IMR-90 (cell line): ENCODE measurements around the gene ARSB. TPM values are rescaled to one million over a fixed set of nuclear protein-coding genes. Genes with fewer than 3 reads are reported as not detected.
A peak's percentile ranks its signal among the peaks of the same experiment; 100 is the strongest.

Experiments
- ATAC-seq: fragments of 200-7000 bp; cut with Tn5 transposase; 2 replicates; pipeline ENCODE4 v1.9.1; 2020; ENCODE audit warnings: low read depth, mild to moderate bottlenecking, moderate library complexity
- BruUV-seq: library from RNA; stranded (reverse); fragments of 400-500 nt; replicated peaks from 2 replicates; lab custom pipeline; 2021; lab: Mats Ljungman, UMichigan
- CTCF ChIA-PET: fragments of 300-600 bp; formaldehyde crosslinking; extraction: SDS; loops from one replicate; lab custom pipeline; 2021; ENCODE audit warnings: antibody characterized with exemption; lab: Yijun Ruan, JAX
- POLR2A ChIA-PET: fragments of 300-600 bp; sonication (Branson Sonifier 250); formaldehyde crosslinking; loops from one replicate; lab custom pipeline; 2022; ENCODE audit warnings: antibody characterized with exemption; ENCODE audit not compliant: unreplicated experiment; lab: Charles Lee
- DNase-seq: peaks from one replicate; pipeline ENCODE4 v3.0.0; 2013
- H2AFZ ChIP-seq: replicated peaks from 2 replicates; pipeline ENCODE3; 2013; ENCODE audit warnings: low read length, mild to moderate bottlenecking; ENCODE audit not compliant: poor library complexity
- H2AK5ac ChIP-seq: 2 replicates; pipeline ENCODE4 v1.6.1; 2013; ENCODE audit warnings: low read depth, low read length, inconsistent platforms
- H2AK9ac ChIP-seq: replicated peaks from 2 replicates; pipeline ENCODE3; 2013; ENCODE audit warnings: mild to moderate bottlenecking, low read depth, low read length, moderate library complexity; ENCODE audit not compliant: poor library complexity
- H2BK120ac ChIP-seq: 2 replicates; pipeline ENCODE4 v1.6.1; 2013; ENCODE audit warnings: low read depth, low read length, inconsistent platforms
- H2BK15ac ChIP-seq: 3 replicates; pipeline ENCODE4 v1.6.1; 2013; ENCODE audit warnings: low read depth, low read length, inconsistent platforms
- H2BK20ac ChIP-seq: 2 replicates; pipeline ENCODE4 v1.6.1; 2013; ENCODE audit warnings: low read depth, mild to moderate bottlenecking, inconsistent platforms, low read length, moderate library complexity
- H2BK5ac ChIP-seq: 2 replicates; pipeline ENCODE4 v1.6.1; 2013; ENCODE audit warnings: mild to moderate bottlenecking, low read depth, low read length, inconsistent platforms; ENCODE audit not compliant: poor library complexity, severe bottlenecking
- H3K14ac ChIP-seq: replicated peaks from 2 replicates; pipeline ENCODE4 v1.6.1; 2013; ENCODE audit warnings: low read depth, low read length, inconsistent platforms
- H3K18ac ChIP-seq: 2 replicates; pipeline ENCODE4 v1.6.1; 2013; ENCODE audit warnings: low read depth, low read length, control low read depth
- H3K23ac ChIP-seq: 2 replicates; pipeline ENCODE4 v1.6.1; 2013; ENCODE audit warnings: low read depth, low read length, inconsistent platforms
- H3K27ac ChIP-seq: 2 replicates; pipeline ENCODE4 v1.5.1; 2013; ENCODE audit warnings: mild to moderate bottlenecking, control low read depth, low read length; ENCODE audit not compliant: insufficient read depth
- H3K27me3 ChIP-seq: 2 replicates; pipeline ENCODE4 v1.6.1; 2013; ENCODE audit warnings: low read length; ENCODE audit not compliant: control insufficient read depth, insufficient read depth
- H3K36me3 ChIP-seq: 2 replicates; pipeline ENCODE4 v1.6.1; 2013; ENCODE audit warnings: low read length, mixed read lengths; ENCODE audit not compliant: control insufficient read depth, insufficient read depth
- H3K4ac ChIP-seq: 2 replicates; pipeline ENCODE4 v1.6.1; 2013; ENCODE audit warnings: low read depth, low read length, inconsistent platforms
- H3K4me1 ChIP-seq: 2 replicates; pipeline ENCODE4 v1.6.1; 2013; ENCODE audit warnings: low read length, mixed read lengths; ENCODE audit not compliant: control insufficient read depth, insufficient read depth
- H3K4me2 ChIP-seq: 2 replicates; pipeline ENCODE4 v1.6.1; 2013; ENCODE audit warnings: low read depth, mild to moderate bottlenecking, control low read depth, low read length, moderate library complexity
- H3K4me3 ChIP-seq: 2 replicates; pipeline ENCODE4 v1.5.1; 2013; ENCODE audit warnings: low read depth, mild to moderate bottlenecking, control low read depth, low read length, moderate library complexity; ENCODE audit not compliant: insufficient read depth
- H3K56ac ChIP-seq: 2 replicates; pipeline ENCODE4 v1.6.1; 2013; ENCODE audit warnings: low read length, inconsistent platforms; ENCODE audit not compliant: insufficient read depth; ENCODE audit errors: extremely low read depth
- H3K79me1 ChIP-seq, 2 experiments: 2 replicates each; pipeline ENCODE4 v1.6.1; 2013; ENCODE audit warnings: low read length in 2 of 2, inconsistent platforms in 1 of 2, low read depth in 1 of 2
- H3K9ac ChIP-seq: 2 replicates; pipeline ENCODE4 v1.6.1; 2013; ENCODE audit warnings: low read depth, low read length, control low read depth
- H3K9me1 ChIP-seq: 2 replicates; pipeline ENCODE4 v1.6.1; 2013; ENCODE audit warnings: low read length, inconsistent platforms; ENCODE audit not compliant: insufficient read depth
- H3K9me3 ChIP-seq: 2 replicates; pipeline ENCODE4 v1.6.1; 2013; ENCODE audit warnings: low read length; ENCODE audit not compliant: control insufficient read depth, insufficient read depth
- H4K20me1 ChIP-seq: 2 replicates; pipeline ENCODE4 v1.6.1; 2013; ENCODE audit warnings: low read length, inconsistent platforms; ENCODE audit not compliant: insufficient read depth
- H4K5ac ChIP-seq: 2 replicates; pipeline ENCODE4 v1.6.1; 2013; ENCODE audit warnings: mild to moderate bottlenecking, low read depth, low read length, control low read depth
- H4K8ac ChIP-seq, 2 experiments: 2 replicates each; pipeline ENCODE4 v1.6.1; 2013; ENCODE audit warnings: low read depth in 2 of 2, low read length in 2 of 2, control low read depth in 1 of 2, inconsistent platforms in 1 of 2
- H4K91ac ChIP-seq: 2 replicates; pipeline ENCODE4 v1.6.1; 2013; ENCODE audit warnings: low read depth, low read length, inconsistent platforms; ENCODE audit not compliant: insufficient read depth
- CEBPB ChIP-seq: IDR thresholded peaks from 2 replicates; pipeline ENCODE4 v1.6.1; 2012; ENCODE audit warnings: low read depth, low read length, improper control_type of control experiment
- CHD1 ChIP-seq: IDR thresholded peaks from 2 replicates; pipeline ENCODE4 v1.6.1; 2012; ENCODE audit warnings: low read depth, low read length, improper control_type of control experiment
- FOS ChIP-seq: fragments of 150-350 bp; IDR thresholded peaks from 2 replicates; pipeline ENCODE4 v1.6.1; 2016; ENCODE audit warnings: low read depth, low read length
- MAFK ChIP-seq: IDR thresholded peaks from 2 replicates; pipeline ENCODE4 v1.6.1; 2012; ENCODE audit warnings: low read depth, low read length, improper control_type of control experiment
- MAZ ChIP-seq: IDR thresholded peaks from 2 replicates; pipeline ENCODE4 v1.6.1; 2012; ENCODE audit warnings: low read depth, mild to moderate bottlenecking, low read length, improper control_type of control experiment, moderate library complexity, borderline replicate concordance
- MXI1 ChIP-seq: IDR thresholded peaks from 2 replicates; pipeline ENCODE4 v1.6.1; 2012; ENCODE audit warnings: low read depth, mild to moderate bottlenecking, low read length, moderate library complexity, borderline replicate concordance
- NFE2L2 ChIP-seq: fragments of 150-350 bp; IDR thresholded peaks from 2 replicates; pipeline ENCODE4 v1.6.1; 2016; ENCODE audit warnings: low read depth, mild to moderate bottlenecking, low read length
- POLR2A ChIP-seq: IDR thresholded peaks from 2 replicates; pipeline ENCODE4 v1.6.1; 2012; ENCODE audit warnings: mild to moderate bottlenecking, low read depth, low read length
- RAD21 ChIP-seq: IDR thresholded peaks from 2 replicates; pipeline ENCODE4 v1.6.1; 2012; ENCODE audit warnings: low read length, improper control_type of control experiment
- RCOR1 ChIP-seq: IDR thresholded peaks from 2 replicates; pipeline ENCODE4 v1.6.1; 2012; ENCODE audit warnings: mild to moderate bottlenecking, low read length, improper control_type of control experiment; ENCODE audit not compliant: insufficient replicate concordance
- SMC3 ChIP-seq: fragments of 150-350 bp; IDR thresholded peaks from 2 replicates; pipeline ENCODE4 v1.6.1; 2016; ENCODE audit warnings: low read depth, mild to moderate bottlenecking, antibody characterized with exemption, low read length, moderate library complexity
- WGBS, 2 experiments: methylation state at CpG; one replicate each; pipeline versions ENCODE4 v1.1.5 to v1.1.7; 2013; ENCODE audit warnings: missing lambda C conversion rate in 2 of 2; ENCODE audit not compliant: insufficient read length in 1 of 2; ENCODE audit errors: extremely low coverage in 2 of 2; 5-methylcytosine and 5-hydroxymethylcytosine counted together
- dilution Hi-C: fragments of 300-500 bp; cut with HindIII; formaldehyde crosslinking; loops from one replicate; pipeline ENCODE4 v1.14.3; 2018; ENCODE audit warnings: low sequenced_read_pairs; ENCODE audit not compliant: unreplicated experiment
- in situ Hi-C: fragments of 300-500 bp; cut with MboI; formaldehyde crosslinking; loops from 3 replicates; pipeline ENCODE4 v1.14.3; 2019; ENCODE audit warnings: low sequenced_read_pairs, inconsistent platforms, mixed read lengths
- intact Hi-C: fragments of 100-400 bp; cut with micrococcal nuclease; formaldehyde crosslinking; loops from 2 replicates; pipeline ENCODE4 v1.10.0; 2022
- polyA plus RNA-seq, 3 experiments: library from polyadenylated mRNA; depleted of rRNA; stranded (reverse); fragments of >200 nt; gene quantifications; 2 replicates each; pipeline ENCODE4 v1.2.3, GENCODE V29; 2012; ENCODE audit warnings: low replicate concordance in 1 of 3
- total RNA-seq: library from RNA; depleted of rRNA; stranded (reverse); fragments of >200 nt; gene quantifications from 2 replicates; pipeline ENCODE4 v1.2.3, GENCODE V29; 2012
- TF ChIP-seq, protein P1 (sequence below): fragments of 150-350 bp; IDR thresholded peaks from 2 replicates; pipeline ENCODE4 v1.6.1; 2017; ENCODE audit warnings: mild to moderate bottlenecking, antibody characterized with exemption, low read length, low read depth
- TF ChIP-seq, protein P2 (sequence below): conservative IDR thresholded peaks from 2 replicates; pipeline ENCODE4 v1.5.1; 2012; ENCODE audit warnings: mild to moderate bottlenecking, low read depth, low read length, improper control_type of control experiment

Gene ARSB
- total and polyA plus RNA-seq, 2 of the 4 experiments (the other 2 are of a cell fraction), result 16.0 to 16.3 TPM

DNA sequence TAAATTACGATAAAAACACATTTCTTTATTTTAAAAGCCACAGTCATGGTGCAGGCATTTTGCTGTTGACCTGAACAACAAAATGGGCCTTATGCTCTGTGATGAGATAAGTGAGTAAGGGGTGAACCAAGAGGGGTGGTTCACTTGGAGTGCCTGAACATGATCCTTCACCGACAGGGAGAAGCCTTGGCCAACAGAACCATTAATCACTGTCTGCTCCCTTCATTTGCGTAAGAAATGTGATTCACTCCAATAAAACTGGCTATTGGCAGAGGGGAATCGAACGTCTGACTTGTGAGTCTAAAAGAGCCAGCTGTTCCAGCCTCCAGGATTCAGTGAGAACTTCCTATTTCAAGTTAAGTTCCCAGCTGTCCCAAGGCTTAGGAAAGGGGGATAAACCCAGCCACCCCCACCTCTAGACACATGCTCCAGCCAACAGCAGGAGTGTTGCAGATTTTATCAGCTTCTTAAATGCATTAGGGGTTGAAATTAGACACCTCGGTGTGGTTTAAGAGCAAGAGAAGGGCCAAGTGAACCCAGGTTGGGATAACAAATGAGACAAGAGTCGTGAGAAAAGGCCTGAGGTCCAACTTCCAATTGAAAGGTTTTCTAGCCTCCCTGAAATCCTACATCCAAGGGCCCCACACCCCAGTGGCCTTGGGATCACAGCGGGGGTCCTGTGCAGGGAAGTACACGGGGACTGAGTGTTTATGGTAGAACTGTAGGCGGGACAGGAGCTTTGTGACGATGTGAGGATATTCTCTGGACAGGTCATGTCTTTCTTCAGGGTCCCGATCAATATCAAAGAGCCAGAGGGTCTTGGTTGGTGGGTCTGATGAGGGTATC lies 205.1 kb downstream of the ARSB start:
- ATAC-seq (peak; percentile 62), DNase-seq (peak; percentile 93)
- Histone ChIP-seq H2BK120ac (peak overlapping the region; percentile 85), H2AK5ac (peak overlapping the region; percentile 83), H3K4ac (peak overlapping the region; percentile 86), H3K36me3 (no peaks in the 10 kb centered on the region), H4K91ac (peak overlapping the region; percentile 84), H3K9me3 (peaks cover 3% of the 10 kb centered on the region; the same call in 1 of the 2 replicates), H2AK9ac (peak overlapping the region; percentile 2), H2BK20ac (peak overlapping the region; percentile 93), H3K27ac (peak overlapping the region; percentile 82), H3K9ac (no peak overlapping the region), H4K8ac (peak overlapping the region; percentile 60 to 80; a peak in 3 of 4 replicates), H2AFZ (no peak overlapping the region), H2BK5ac (peak overlapping the region; percentile 63), H3K79me1 (no peaks in the 10 kb centered on the region), H3K14ac (peak overlapping the region; percentile 67), H3K27me3 (no peaks in the 10 kb centered on the region), H3K9me1 (peaks cover 22% of the 10 kb centered on the region), H4K20me1 (no peaks in the 10 kb centered on the region), H3K23ac (peak overlapping the region; percentile 50), H3K18ac (peak overlapping the region; percentile 70), H3K4me2 (no peak overlapping the region), H4K5ac (peak overlapping the region; percentile 65), H3K4me1 (peaks cover 20% of the 10 kb centered on the region), H2BK15ac (peak overlapping the region; percentile 12), H3K4me3 (no peak overlapping the region), H3K56ac (peak overlapping the region; percentile 45; the same call in 1 of the 2 replicates)
- TF ChIP-seq, protein P1, sequence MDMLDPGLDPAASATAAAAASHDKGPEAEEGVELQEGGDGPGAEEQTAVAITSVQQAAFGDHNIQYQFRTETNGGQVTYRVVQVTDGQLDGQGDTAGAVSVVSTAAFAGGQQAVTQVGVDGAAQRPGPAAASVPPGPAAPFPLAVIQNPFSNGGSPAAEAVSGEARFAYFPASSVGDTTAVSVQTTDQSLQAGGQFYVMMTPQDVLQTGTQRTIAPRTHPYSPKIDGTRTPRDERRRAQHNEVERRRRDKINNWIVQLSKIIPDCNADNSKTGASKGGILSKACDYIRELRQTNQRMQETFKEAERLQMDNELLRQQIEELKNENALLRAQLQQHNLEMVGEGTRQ, result no peak
- no peak for TF ChIP-seq RAD21
- no peak for TF ChIP-seq CHD1
- no peak for TF ChIP-seq MAFK
- TF ChIP-seq MAZ, result no peak
- TF ChIP-seq, protein P2, sequence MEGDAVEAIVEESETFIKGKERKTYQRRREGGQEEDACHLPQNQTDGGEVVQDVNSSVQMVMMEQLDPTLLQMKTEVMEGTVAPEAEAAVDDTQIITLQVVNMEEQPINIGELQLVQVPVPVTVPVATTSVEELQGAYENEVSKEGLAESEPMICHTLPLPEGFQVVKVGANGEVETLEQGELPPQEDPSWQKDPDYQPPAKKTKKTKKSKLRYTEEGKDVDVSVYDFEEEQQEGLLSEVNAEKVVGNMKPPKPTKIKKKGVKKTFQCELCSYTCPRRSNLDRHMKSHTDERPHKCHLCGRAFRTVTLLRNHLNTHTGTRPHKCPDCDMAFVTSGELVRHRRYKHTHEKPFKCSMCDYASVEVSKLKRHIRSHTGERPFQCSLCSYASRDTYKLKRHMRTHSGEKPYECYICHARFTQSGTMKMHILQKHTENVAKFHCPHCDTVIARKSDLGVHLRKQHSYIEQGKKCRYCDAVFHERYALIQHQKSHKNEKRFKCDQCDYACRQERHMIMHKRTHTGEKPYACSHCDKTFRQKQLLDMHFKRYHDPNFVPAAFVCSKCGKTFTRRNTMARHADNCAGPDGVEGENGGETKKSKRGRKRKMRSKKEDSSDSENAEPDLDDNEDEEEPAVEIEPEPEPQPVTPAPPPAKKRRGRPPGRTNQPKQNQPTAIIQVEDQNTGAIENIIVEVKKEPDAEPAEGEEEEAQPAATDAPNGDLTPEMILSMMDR, result no peak
- TF ChIP-seq POLR2A, result no peak
- no peak for TF ChIP-seq NFE2L2
- peak; percentile 88 for TF ChIP-seq CEBPB
- TF ChIP-seq MXI1, result no peak
- TF ChIP-seq RCOR1, result peak; percentile 36
- no peak for TF ChIP-seq SMC3
- 0 out of 2 replicates have a peak, but pooled peaks have one; percentile 44 for TF ChIP-seq FOS
- POLR2A ChIA-PET, result no interaction called here
- dilution Hi-C loops (no loop called here), in situ Hi-C loops (no loop called here), intact Hi-C loops (no loop called here)
- BruUV-seq, result no TSS peak
- CTCF ChIA-PET, result interaction anchor here (0.5 to 0.8 kb wide), 2 partner anchors 19 to 201 kb away, joined by 3 to 4 read pairs; no protein-coding TSS in a partner anchor
- WGBS, 2 experiments, result no CpG with 5 or more reads among the region's 12 CpGs
